OCI-M2 (cell line): ENCODE data around the gene JAM3.

Source experiments
- DNase-seq: peaks from one replicate; lab custom pipeline; 2025; ENCODE audit not compliant: unreplicated experiment; lab: John Stamatoyannopoulos, UW

JAM3 gene

DNA sequence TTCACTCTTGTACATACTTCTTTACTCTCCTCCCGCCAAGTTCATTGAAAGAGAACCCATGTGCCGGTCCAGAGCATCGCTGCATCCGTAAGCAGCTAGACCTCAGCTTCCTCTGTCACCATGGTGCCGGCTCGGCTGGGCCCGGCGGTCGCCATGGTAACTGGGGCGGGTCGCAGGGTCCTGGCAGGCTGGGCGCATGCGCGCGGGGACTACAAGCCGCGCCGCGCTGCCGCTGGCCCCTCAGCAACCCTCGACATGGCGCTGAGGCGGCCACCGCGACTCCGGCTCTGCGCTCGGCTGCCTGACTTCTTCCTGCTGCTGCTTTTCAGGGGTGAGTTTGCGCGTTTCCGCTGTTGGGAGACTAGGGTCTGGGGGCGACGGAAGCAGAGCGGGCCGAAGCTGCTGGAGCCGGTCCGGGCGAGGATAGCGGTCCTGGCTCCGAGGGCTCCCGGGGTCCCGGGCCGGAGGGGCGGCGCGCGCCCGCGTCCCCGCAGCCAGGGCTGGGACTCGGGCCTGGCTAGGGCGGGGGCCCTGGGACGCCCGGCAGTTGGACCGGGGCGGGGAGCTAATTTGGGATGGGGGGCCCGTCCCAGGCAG lies at the start of gene JAM3:
Gene JAM3, plus strand, starts transcription at position 244 of the 597 bp plus-strand sequence. Its CDS starts 12 bp downstream, at position 256.
- no peak for DNase-seq

DNA sequence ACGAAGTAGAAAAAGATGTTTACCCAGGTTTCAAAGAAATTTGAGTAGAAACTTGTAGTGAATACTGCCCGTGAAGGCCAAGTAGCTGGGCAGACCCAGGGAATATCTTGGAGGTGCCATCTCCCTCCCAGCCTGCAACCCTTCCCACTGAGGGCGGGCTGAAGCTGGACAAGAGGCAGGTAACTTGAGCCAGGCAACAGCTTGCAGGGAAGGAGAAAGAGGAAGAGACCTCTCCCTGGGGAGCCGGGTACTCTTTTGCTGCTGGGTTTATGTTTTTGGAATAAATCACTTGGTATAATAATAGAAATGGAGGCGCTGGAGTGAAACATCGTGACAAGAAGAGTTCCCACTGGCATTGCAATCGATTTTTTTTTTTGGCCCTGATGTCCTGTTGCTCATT lies 49.4 kb upstream of the JAM3 start:
- DNase-seq = no peak

DNA sequence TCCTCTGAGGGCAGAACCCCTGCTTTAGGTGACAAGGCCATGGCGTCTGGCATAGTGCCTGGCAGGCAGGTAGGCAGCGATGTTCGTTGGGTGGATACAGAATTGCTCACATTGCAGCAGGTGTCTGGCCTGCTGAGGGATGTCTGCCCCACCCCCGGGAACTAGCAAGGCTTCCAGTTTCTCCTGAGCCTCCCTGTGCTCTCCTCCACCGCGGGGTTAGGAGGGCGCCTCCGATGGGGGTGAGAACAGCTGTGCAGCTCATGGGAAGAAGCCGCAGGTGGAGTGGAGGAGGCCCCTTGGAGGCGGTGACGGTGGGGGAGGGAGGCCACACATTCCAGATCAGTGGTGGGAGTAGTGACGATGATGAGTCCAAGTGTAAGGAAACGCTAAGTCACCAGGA lies 48.3 kb upstream of the JAM3 start:
- no peak for DNase-seq

- no peak for DNase-seq
These were observed 47.5 kb upstream of the JAM3 start for GRCh38 chr11:134021326-134021725.

DNA sequence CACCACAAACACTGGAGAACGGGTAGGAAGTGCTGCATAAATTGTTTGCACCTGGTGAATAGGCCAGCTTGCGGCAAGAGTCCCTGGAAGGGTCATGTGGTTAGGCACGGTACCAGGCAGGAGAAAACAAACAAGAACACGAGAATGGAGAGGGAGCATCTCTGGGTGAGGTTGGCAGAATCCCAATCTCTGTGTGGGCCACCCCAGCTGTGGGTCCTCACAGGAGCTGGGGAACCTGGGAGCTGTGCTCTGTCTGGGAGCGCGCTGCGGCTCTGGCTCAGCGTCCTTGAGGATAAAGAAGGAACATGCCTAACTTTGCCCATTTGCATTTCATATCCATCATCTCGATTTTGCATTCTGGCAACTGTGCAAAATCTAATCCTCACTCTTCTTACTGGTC lies 46.1 kb upstream of the JAM3 start:
- DNase-seq = no peak

GRCh38 chr11:134024420-134025081 lies 44.3 kb upstream of the JAM3 start:
- DNase-seq = no peak

GRCh38 chr11:134025082-134025429 lies 43.8 kb upstream of the JAM3 start:
- no peak for DNase-seq

GRCh38 chr11:134026655-134027343 lies 42.1 kb upstream of the JAM3 start:
- no peak for DNase-seq

DNA sequence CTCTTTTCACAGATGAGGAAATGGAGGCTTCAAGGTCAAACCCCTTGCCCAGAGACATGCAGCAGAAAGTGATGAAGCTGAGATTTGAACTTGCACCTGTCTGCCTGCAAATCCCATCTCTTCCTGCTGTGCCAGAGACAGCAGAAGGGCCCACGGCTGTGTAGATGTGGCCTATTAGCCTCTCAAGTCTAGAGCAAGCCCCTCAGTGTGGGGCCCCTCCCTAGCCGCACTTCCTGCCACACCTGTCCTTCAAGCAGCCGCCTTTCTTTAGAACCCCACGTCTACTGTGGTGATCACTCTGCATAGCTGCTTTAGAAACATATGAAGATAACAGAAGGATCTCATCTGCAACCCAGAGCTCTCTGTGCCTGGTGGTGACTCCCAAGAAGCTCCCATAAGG lies 41.2 kb upstream of the JAM3 start:
- DNase-seq = no peak

DNA sequence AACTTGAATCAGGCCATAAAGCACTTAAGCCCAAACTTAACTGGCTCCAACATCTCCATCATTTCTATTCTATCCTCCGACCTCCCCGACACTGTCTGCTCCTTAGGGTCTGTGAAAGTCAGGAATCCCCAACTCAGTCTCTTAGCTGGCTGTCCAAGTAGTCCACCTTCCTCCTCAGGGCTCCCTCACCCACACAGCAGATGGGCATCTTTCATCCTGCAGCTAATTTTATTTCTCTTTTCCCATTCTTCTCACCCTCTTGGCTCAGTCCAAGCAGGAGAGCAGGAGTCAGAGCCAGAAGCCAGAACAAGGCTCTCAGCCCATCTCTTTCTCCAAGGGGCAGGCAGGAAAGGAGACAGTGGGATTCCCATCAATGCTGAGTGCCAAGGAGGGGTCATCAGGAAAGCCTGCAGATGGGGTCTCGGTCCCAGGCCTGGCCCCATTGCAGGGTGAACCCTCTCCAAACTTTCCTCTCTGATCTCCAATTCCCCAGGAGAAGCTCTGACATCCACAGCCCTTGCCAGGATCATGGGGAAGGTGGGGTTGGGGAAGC lies 40.4 kb upstream of the JAM3 start:
- no peak for DNase-seq

DNA sequence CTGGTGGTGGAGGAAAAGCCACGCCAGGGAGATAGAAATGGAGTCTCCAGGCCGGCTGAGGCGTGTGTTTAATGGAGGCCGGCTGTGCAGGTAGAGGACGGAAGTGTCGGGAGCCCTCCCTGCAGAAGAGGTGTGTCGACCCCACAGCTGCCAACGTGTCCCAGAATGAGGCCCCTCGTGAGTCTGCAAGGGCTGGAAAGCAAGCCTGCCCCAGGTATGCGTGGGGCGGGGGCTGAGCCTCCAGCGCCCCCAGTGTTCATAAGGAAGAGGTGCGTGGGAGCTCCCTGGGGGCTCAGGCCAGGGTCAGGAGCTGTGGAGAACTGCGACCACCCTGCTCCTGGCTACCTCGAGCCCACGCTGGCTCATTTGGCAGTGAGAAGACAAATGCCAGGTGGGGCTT lies 38.0 kb upstream of the JAM3 start:
- DNase-seq = no peak

DNA sequence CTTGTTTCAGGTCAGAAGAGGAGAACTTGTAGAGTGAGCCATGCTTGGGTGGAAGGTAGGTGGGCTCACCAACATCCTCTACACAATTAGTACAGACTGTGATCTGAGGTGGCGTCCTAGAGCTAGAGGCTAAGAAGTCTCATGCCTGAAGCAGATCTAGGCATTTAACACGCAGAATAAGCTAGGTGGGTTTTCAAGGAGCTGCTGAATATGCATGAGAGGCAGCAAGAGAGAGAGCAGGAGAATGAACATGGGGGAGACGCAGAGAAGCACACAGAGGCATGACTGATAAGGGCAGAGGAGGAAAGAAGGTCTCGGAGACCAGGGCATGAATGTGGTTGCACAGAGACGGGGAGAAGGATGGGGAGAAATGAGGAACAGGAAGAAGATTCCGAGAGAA lies 36.8 kb upstream of the JAM3 start:
- DNase-seq = no peak

DNA sequence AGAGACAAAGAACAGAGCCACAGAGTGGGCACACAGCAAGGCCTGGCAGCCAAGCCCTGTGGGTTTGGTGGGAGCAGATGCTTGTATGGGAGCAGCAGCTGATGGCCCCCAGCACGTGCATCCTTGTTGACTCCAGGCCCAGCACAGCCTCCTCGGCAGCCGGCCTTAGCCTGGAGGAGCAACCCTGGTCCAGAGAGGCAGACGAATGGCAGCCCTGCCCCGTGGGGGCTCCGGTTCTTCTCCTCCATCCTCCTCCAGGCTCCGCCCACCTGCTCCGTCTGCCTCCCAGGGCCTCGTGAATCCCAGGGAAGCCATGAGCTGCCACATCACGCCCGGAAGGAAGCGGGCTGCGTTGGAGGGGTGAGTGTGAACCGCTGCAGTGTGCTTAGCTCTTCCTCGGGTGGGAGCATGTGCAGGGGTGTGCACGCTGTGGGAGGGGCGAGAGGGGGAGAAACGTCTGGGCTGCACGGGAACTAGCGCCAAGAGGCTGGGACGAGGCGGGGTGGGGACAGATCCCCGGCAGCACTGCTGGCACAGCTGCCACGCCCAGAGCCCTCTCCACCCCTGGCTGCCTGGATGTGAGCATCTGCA lies 36.3 kb upstream of the JAM3 start:
- DNase-seq = no peak

GRCh38 chr11:134033276-134033675 lies 35.6 kb upstream of the JAM3 start:
- no peak for DNase-seq

DNA sequence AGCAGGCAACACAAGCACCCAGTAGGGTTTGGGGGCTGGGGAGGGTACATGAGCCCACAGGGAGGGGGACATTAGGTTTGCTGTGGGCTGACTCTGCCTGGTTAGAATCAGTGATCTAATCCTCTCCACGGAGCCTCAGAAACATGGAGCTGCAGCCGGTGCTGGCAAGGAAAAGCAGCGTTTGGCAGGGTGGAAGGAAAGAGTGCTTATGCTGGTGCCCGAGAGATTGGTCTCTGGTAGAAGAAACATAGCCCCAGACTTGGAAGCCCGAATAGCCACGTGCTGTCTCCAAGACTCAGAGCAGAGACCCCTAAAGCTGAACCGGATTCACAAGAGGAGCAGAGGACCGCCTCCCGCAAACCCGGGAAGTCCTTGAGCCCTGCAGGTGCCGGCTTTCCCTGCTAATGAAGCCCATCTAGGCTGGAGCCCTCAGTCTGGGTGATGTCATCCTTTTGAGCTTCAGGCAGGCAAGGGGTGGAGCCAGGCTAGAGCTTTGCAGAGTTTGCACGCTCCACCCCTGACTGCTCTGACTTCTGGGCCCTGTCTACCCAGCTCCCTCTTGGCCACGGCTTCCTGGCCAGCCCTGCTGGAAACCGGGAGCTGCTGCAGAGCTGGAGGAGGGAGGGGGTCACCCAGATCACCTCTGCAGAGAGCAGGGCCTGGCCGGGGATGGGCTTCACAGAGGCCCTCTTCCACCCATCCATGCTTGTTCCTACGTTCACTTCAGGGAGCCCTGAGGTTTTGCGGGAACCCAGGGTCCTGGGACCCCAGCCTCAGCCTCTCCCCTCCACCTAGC lies 35.0 kb upstream of the JAM3 start:
- DNase-seq = no peak

GRCh38 chr11:134034496-134035381 lies 34.1 kb upstream of the JAM3 start:
- no peak for DNase-seq

GRCh38 chr11:134036492-134037045 lies 32.3 kb upstream of the JAM3 start:
- DNase-seq = no peak

DNA sequence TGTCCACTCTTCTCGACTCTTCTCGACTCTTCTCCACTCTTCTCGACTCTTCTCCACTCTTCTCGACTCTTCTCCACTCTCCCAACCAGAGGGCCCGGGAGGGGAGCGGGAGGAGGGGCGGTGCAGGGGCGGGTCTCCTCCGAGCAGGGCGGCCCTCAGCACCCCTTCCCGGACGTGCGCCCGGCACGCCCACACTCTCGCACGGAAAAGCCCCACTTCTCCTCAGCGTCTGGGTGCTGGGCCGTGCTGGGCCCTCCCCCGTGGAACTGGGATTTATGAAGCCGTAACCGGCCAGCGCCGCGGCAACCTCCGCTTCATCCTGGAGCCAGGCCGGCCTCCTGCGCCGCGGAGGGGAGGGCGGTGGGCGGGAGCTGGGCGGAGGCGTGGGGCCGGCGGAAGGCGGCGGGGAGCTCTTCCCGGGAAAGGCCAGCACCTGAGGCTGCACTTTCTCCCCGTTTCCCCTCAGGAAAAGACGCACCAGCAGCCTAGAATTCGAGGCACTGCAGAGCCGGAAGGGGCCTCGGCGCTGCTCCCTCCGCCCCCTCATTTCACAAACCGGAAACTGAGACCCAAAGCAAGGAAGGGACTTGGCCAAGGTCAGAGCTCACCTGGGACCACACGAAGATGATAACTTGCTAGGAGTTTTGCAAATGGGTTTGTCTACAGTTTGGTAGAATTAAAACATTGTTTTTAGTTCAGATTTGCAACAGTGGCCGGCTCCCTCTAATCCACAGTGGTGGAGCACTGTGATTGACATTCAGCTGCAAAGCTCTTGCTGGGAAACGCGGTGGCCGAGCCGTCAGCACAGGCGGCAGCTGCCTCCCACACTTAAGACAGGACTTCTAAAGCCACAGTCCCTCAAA lies 31.6 kb upstream of the JAM3 start:
- no peak for DNase-seq
